Smooth muscle cell (in vitro differentiated cells): Measurements from ENCODE around the gene ZNF410. TPM values are rescaled to one million over a fixed set of nuclear protein-coding genes. Genes with fewer than 3 reads are reported as not detected.
"Not testable (repeated sequence)": the region's sequence is repeated elsewhere in the genome, so short reads cannot be mapped to it uniquely, and the experiment has no call there.

Source experiments
- DNase-seq: peaks from one replicate; lab custom pipeline; 2025; ENCODE audit not compliant: unreplicated experiment; lab: John Stamatoyannopoulos, UW
- H2AFZ ChIP-seq: fragments of 200-600 bp; sonication (generic); 2 replicates; pipeline ENCODE4 v1.6.0; 2016; ENCODE audit warnings: antibody characterized with exemption, low read depth, mild to moderate bottlenecking
- H3F3A ChIP-seq: fragments of 200-600 bp; sonication (generic); 2 replicates; pipeline ENCODE4 v1.6.0; 2017; ENCODE audit warnings: antibody characterized with exemption, low read depth
- H3K27ac ChIP-seq: fragments of 200-600 bp; sonication (generic); 2 replicates; pipeline ENCODE4 v1.5.1; 2016; ENCODE audit warnings: low read depth, mild to moderate bottlenecking
- H3K27me3 ChIP-seq: fragments of 200-600 bp; sonication (generic); 2 replicates; pipeline ENCODE4 v1.6.1; 2016; ENCODE audit warnings: low read depth, mild to moderate bottlenecking
- H3K36me3 ChIP-seq: fragments of 200-600 bp; sonication (generic); 2 replicates; pipeline ENCODE4 v1.5.1; 2016; ENCODE audit warnings: low read depth
- H3K4me1 ChIP-seq: fragments of 200-600 bp; sonication (generic); 2 replicates; pipeline ENCODE4 v1.5.1; 2016; ENCODE audit warnings: low read depth
- H3K4me2 ChIP-seq: fragments of 200-600 bp; sonication (generic); 2 replicates; pipeline ENCODE4 v1.6.0; 2016; ENCODE audit warnings: mild to moderate bottlenecking
- H3K4me3 ChIP-seq: fragments of 200-600 bp; sonication (generic); 2 replicates; pipeline ENCODE4 v1.5.1; 2016; ENCODE audit warnings: mild to moderate bottlenecking
- H3K79me2 ChIP-seq: fragments of 200-600 bp; sonication (generic); 2 replicates; pipeline ENCODE4 v1.6.0; 2016; ENCODE audit warnings: low read depth, mild to moderate bottlenecking
- H3K9ac ChIP-seq: fragments of 200-600 bp; sonication (generic); 2 replicates; pipeline ENCODE4 v1.6.0; 2016; ENCODE audit warnings: low read depth
- H3K9me3 ChIP-seq: fragments of 200-600 bp; sonication (generic); replicated peaks from 2 replicates; pipeline ENCODE4 v1.5.1; 2016; ENCODE audit warnings: low read depth
- H4K20me1 ChIP-seq: fragments of 200-600 bp; sonication (generic); 2 replicates; pipeline ENCODE4 v1.6.0; 2016; ENCODE audit warnings: low read depth
- CTCF ChIP-seq: fragments of 200-600 bp; sonication (generic); IDR thresholded peaks from 2 replicates; pipeline ENCODE4 v1.5.1; 2017; ENCODE audit warnings: borderline replicate concordance, mild to moderate bottlenecking, antibody characterized with exemption; ENCODE audit not compliant: insufficient read depth, poor library complexity, severe bottlenecking
- WGBS: methylation state at CpG from one replicate; pipeline ENCODE4 v1.1.7; 2016; ENCODE audit warnings: low lambda C conversion rate; 5-methylcytosine and 5-hydroxymethylcytosine counted together
- polyA plus RNA-seq: library from polyadenylated mRNA; unstranded; fragments of >200 nt; fragmentation: Nextera tagmentation; extraction: Ambion mirVana; gene quantifications from 2 replicates; pipeline ENCODE4 v1.2.1, GENCODE V29; 2016
- total RNA-seq: library from RNA; depleted of rRNA; stranded (reverse); fragments of >200 nt; gene quantifications from 2 replicates; pipeline ENCODE4 v1.2.3, GENCODE V29; 2014

The ZNF410 gene
- 67.3 and 67.4 TPM in 2 replicates for total RNA-seq
- polyA plus RNA-seq: 45.1 and 46.9 TPM in 2 replicates

GRCh38 chr14:73886449-73887317 lies at the start of gene ZNF410:
Gene ZNF410 (plus strand): TSS chr14:73886859. CDS start chr14:73892176, 5,317 bp downstream.
- WGBS: under 1% methylated on average over 65 of the region's 65 CpGs
- TF ChIP-seq CTCF: no peak
- Histone ChIP-seq H3K4me1 (peaks cover 10% of the 10 kb centered on the region), H3K79me2 (peaks cover 60% of the 10 kb centered on the region), H3K27me3 (no peaks in the 10 kb centered on the region), H3K9me3 (no peaks in the 10 kb centered on the region), H4K20me1 (peaks cover 41% of the 10 kb centered on the region), H3K27ac (peak within 1 kb of the TSS; percentile 94), H3K4me3 (peak within 1 kb of the TSS; percentile 79), H3F3A (peaks cover 9% of the 10 kb centered on the region), H2AFZ (peak within 1 kb of the TSS; percentile 97), H3K36me3 (no peaks in the 10 kb centered on the region), H3K9ac (peak within 1 kb of the TSS; percentile 94), H3K4me2 (peak within 1 kb of the TSS; percentile 96)
- DNase-seq: peak; percentile 83

- H4K20me1 ChIP-seq, H3K79me2 ChIP-seq, H3K4me1 ChIP-seq, H3K4me3 ChIP-seq, H3K36me3 ChIP-seq, H3K4me2 ChIP-seq, H2AFZ ChIP-seq, H3F3A ChIP-seq, H3K9ac ChIP-seq, H3K27me3 ChIP-seq, H3K27ac ChIP-seq, DNase-seq, H3K9me3 ChIP-seq: not testable (repeated sequence)
- 95% methylated on average over 7 of the region's 7 CpGs for WGBS
Observed at GRCh38 chr14:73838293-73839034, 48.2 kb upstream of the ZNF410 start.

GRCh38 chr14:73842201-73842600 lies 44.5 kb upstream of the ZNF410 start:
- Histone ChIP-seq H2AFZ (no peak overlapping the region), H4K20me1 (no peaks in the 10 kb centered on the region), H3K4me1 (no peaks in the 10 kb centered on the region), H3K79me2 (no peaks in the 10 kb centered on the region), H3K36me3 (no peaks in the 10 kb centered on the region), H3K9ac (no peak overlapping the region), H3F3A (no peaks in the 10 kb centered on the region), H3K4me2 (no peak overlapping the region), H3K9me3 (no peaks in the 10 kb centered on the region), H3K27ac (no peak overlapping the region), H3K27me3 (no peaks in the 10 kb centered on the region), H3K4me3 (no peak overlapping the region)
- no peak for DNase-seq
- no peak for TF ChIP-seq CTCF
- 97% methylated on average over 1 of the region's 1 CpG for WGBS

GRCh38 chr14:73842851-73843250 lies 43.8 kb upstream of the ZNF410 start:
- TF ChIP-seq CTCF: no peak
- WGBS: 83% methylated on average over 2 of the region's 2 CpGs
- H3K27me3 ChIP-seq: no peaks in the 10 kb centered on the region
- no peaks in the 10 kb centered on the region for H3K9me3 ChIP-seq
- no peak overlapping the region for H3K27ac ChIP-seq
- no peak overlapping the region for H3K4me2 ChIP-seq
- no peaks in the 10 kb centered on the region for H3K4me1 ChIP-seq
- no peak overlapping the region for H3K9ac ChIP-seq
- no peaks in the 10 kb centered on the region for H4K20me1 ChIP-seq
- DNase-seq: no peak
- H2AFZ ChIP-seq: no peak overlapping the region
- H3K4me3 ChIP-seq: no peak overlapping the region
- no peaks in the 10 kb centered on the region for H3F3A ChIP-seq
- no peaks in the 10 kb centered on the region for H3K79me2 ChIP-seq
- H3K36me3 ChIP-seq: no peaks in the 10 kb centered on the region
